GM19468 (cell line): Measurements from ENCODE around the gene CAMKK2.

Source experiments
- ATAC-seq: cut with Tn5 transposase; IDR thresholded peaks from one replicate; pipeline ENCODE4 v1.9.1; 2021; ENCODE audit warnings: mild to moderate bottlenecking, moderate library complexity, moderate number of reproducible peaks; ENCODE audit not compliant: unreplicated experiment; ENCODE audit errors: extremely low read depth

Gene CAMKK2

DNA sequence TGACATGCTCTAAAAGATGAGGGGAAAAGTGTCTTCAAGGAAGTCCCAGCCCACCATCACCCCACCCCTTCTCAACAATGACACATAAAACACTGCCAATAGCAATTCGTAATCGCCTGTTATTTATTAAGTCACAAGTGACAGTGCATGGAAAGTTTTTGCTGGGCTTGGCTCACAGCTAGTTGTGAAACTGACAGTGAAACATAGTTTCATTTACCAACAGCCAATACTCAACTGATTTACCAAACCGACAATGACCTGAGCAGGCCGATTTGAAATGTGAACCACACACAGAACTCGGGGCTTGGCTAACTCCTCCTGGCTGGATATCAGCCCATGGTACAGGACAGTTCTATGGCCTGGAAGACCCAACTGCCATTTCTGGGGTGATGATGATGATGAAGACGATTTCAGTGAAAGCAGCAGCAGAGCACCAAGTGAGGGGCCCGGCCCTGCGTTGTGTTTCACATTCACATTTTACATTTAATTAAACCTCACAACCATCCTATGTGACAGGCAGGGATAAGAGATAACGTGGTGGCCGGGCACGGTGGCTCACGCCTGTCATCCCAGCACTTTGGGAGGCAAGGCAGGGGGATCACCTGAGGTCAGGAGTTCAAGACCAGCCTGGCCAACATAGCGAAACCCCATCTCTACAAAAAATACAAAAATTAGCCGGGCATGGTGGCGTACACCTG lies 42.7 kb downstream of the CAMKK2 start:
- no peak for ATAC-seq

DNA sequence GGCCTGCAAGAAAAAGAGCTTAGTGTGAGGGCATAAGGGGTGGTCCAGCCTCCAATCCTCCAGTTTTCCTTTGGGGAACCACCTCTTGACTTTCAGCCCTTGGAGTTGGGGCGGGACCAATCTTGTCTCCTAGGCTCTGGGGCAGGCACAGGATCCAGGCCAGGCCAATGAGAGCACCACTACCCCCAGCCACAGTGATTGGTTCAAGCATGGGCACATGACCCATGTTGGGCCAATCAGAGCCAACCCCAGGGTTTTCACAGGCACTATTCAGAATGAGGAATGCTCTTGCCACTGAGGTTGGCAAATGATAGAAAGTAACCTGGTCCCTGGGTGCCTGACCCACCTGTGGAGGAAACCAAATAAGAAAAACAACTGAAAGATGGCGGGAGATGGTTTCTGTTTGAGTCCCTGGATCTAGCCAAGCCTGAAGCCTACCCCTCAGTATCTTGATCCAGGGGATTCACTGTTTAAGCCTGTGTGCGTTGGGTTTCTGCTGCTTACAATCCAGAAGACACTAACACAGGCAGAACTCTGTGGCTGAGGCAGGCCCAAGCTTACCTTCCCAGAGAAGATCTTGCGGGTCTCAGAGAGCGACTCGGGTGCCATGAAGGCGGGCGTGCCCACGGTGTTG lies 43.7 kb downstream of the CAMKK2 start:
- ATAC-seq, result no peak

- no peak for ATAC-seq
Measured at GRCh38 chr12:121251838-121252237, 44.7 kb downstream of the CAMKK2 start.

DNA sequence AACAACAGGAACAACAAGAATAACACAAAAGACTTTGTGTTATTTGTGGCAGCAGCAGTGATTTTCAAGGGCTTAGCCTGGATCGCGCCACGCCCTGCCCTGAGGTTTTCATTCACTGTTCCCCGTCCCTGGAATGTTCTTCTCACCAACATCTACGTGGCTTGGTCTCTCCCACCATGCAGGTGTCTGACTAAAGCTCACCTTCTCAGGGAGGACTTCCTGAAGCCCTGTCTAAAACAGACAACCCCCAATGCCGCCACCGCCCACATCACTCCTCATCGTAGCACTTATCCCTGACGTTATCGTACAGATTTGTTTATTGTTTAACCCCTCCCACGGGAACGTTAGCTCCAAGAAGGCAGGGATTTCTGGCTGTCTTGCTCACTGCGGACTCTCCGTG lies 46.1 kb downstream of the CAMKK2 start:
- ATAC-seq, result no peak

DNA sequence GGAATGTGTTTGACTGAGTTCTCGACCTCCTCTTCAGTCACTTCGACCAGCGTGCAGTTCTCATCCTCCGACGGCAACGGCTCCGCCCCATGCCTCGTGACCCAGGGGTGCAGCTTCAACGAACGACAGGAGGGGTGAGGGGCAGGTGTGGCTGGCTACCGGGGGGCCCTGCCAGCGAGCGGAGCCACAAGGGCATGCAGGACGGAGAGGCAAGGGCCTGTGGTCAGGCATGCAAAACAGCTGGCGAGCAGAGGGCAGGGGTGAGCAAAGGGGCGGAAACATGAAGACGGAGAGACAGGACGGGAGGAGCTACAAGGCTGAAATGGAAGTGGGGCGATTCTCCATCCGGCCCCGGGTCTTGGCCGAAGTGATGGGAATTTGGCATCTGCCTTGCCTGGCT lies 47.9 kb downstream of the CAMKK2 start:
- peak; percentile 85 for ATAC-seq

GRCh38 chr12:121246893-121247557 lies 49.5 kb downstream of the CAMKK2 start:
- ATAC-seq, result no peak

- no peak for ATAC-seq
Measured at GRCh38 chr12:121245951-121246350, 50.6 kb downstream of the CAMKK2 start.

DNA sequence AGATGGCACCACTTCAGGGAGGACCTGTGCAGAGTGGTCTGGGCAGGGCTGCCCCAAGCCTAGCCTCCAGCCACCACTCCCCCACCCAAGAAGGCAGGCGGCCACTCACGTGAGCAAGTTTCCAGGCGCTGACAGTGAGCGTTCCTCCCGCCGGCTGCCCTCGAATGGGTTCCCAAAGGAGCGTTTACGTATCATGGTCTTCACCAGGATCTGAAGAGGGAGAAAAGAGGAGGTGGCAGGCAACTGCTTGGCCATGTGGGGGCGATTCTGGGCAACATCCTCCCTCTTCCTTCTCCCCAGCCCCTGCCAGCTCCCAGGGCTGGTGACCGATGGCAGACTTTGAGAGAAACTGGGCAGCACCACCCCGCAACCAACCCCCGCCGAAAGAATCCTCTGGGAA lies 51.5 kb downstream of the CAMKK2 start:
- no peak for ATAC-seq

DNA sequence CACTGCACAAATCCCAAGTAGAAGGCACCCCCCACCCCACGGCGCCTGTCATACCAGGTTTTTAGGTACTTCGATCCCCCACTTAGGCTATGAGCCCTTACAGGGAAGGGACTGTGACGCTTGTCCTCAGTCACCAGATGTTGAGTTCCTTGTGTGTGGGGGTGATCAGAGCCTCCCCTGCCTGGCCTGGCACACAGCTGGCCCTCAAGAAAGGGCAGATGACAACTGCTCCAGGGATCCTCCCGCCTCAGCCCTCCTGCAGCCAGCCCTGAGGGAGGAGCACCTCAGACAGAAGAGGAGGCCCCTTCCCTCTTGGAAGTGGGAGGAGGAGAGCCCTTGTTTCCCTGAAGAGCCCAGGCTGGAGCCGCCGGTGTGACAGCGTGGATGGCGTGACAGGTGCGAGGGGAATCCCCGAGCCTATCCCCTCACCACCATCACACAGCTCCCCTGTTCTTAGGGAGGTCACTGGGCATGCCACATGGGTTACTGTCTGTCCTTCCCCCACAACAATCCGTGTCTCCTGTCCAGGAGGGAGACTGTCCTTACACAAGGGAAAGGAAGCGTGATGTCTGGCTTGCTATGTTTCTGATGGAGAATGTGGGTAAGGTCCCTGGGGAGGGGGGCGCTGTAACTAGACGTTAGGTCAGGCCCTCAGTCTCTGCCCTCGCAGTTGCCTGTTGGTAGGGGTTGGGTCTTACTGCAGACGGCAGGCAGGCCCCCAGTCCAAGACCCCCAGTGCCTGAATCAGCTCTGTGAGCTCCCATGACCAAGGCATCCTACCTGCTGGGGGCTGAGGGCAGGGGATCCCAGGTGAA lies 55.1 kb downstream of the CAMKK2 start:
- no peak for ATAC-seq

GRCh38 chr12:121240484-121241101 lies 55.9 kb downstream of the CAMKK2 start:
- ATAC-seq, result peak; percentile 28

DNA sequence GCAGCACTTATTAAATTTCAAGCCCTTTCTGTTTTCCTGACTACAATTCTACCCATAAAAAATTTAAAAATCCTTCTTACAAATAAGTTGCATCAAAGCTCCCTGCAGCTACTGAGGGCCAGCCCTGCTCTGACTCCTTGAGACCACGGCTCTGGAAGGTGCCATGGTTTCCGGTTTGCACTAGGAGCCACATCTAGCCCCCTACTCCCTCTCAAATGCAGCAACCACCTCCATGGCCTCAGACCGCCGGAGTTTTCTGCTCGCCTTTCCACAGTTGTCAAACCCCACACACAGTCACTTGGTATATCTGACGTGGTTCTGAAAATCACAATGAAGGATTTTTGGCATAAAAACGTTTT lies 56.5 kb downstream of the CAMKK2 start:
- no peak for ATAC-seq

- ATAC-seq, result no peak
Measured at GRCh38 chr12:121239351-121240061, 57.0 kb downstream of the CAMKK2 start.

- no peak for ATAC-seq
Measured at GRCh38 chr12:121238604-121239350, 57.7 kb downstream of the CAMKK2 start.

GRCh38 chr12:121238086-121238485 lies 58.4 kb downstream of the CAMKK2 start:
- ATAC-seq, result no peak

DNA sequence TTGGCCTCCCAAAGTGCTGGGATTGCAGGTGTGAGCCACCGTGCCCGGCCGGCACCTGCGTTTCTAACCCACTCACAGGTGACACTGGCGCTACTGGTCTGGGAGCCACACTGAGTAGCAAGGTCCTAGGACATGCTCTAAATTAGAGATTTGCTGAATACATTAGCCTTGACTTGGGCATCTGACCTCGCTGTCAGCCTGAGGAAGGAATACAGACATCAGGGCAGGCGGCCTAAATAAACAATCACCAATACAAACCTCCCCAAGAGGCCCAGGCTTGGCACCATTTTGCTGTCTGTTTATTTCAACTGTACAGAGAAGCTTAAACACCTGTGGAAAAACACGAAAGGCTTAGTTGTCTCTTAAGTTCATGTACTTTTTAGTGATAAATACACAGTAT lies 59.1 kb downstream of the CAMKK2 start:
- ATAC-seq, result no peak

DNA sequence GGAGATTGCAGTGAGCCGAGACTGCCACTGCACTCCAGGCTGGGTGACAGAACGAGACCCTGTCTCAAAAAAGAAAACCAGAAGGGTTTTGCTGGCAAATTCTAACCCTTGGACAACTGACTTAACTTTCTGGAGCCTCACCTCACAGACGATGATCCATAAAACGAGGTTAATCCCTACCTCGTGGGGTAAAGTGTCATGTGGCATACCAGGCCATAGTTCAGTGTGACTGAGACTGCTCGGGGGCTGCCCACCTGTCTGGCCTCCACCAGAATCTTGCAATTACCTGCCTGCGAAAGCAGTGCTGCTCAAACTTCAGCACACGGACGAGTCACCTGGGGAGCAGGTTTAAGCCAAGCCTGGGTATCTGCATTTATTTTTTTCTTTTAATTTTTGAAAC lies 59.7 kb downstream of the CAMKK2 start:
- ATAC-seq, result no peak

GRCh38 chr12:121233628-121234020 lies 62.9 kb downstream of the CAMKK2 start:
- ATAC-seq, result no peak

DNA sequence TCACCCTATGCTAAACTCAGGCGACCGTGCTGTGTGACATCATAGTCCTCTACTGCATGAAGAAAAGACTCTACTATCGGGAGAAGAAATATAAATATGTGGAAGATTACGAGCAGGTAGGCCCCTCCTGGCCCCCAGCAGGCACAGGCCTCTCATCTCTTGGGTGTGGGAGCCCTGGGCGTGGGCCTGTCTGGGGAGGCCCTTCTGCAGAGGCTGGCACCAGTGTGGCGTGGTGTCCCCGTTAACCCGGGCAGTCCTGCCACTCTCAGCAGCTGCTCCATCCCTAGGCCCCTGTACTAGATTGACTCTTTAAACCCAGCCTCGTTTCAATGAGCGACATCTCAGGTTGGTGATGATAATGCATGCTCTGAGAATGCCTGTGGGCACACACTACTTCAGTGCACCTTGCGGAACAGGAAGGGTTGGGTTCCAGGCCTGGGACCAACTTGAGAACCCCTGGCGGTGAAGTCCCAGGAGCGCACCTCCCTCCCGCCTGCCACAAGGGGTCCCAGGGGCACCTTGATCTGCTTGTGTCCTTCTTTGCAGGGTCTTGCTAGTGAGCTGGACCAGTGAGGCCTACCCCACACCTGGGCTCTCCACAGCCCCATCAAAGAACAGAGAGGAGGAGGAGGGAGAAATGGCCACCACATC lies 63.4 kb downstream of the CAMKK2 start:
- ATAC-seq, result no peak

- no peak for ATAC-seq
Measured at GRCh38 chr12:121232163-121232562, 64.3 kb downstream of the CAMKK2 start.
